A549 (cell line): Measurements from ENCODE around the gene DGCR2.

Experiments
- CEBPB ChIP-seq, 2 experiments: fragments of >200 bp in 1 of 2; sonication (Bioruptor Twin) in 1 of 2; formaldehyde crosslinking in 1 of 2; IDR thresholded peaks; 2 replicates each; pipeline ENCODE4 v1.6.1; 2012 to 2016
- CTCF ChIP-seq: fragments of >200 bp; sonication (Bioruptor Twin); formaldehyde crosslinking; IDR thresholded peaks from 3 replicates; pipeline ENCODE4 v1.5.1; 2016
- EP300 ChIP-seq, 2 experiments: fragments of >200 bp; sonication (Bioruptor Twin); formaldehyde crosslinking; IDR thresholded peaks; 2 replicates in 1 of 2; 3 replicates in 1 of 2; pipeline ENCODE4 v1.6.1; 2016 to 2017
- FOXS1 ChIP-seq: fragments of 250-450 bp; sonication (Bioruptor Pico); IDR thresholded peaks from 2 replicates; pipeline ENCODE4 v1.5.0; 2020; ENCODE audit warnings: mild to moderate bottlenecking, moderate library complexity
- MAFK ChIP-seq: fragments of 450-650 bp; IDR thresholded peaks from 2 replicates; pipeline ENCODE4 v1.6.1; 2014; ENCODE audit not compliant: partially characterized antibody
- MYC ChIP-seq: IDR thresholded peaks from 2 replicates; pipeline ENCODE4 v1.6.1; 2012; ENCODE audit warnings: mild to moderate bottlenecking, inconsistent platforms, low read length, improper control_type of control experiment, borderline replicate concordance
- PHF8 ChIP-seq: fragments of 200-600 bp; sonication (generic); IDR thresholded peaks from 2 replicates; pipeline ENCODE4 v1.6.1; 2016; ENCODE audit warnings: low read depth, mild to moderate bottlenecking, antibody characterized with exemption, moderate library complexity, borderline replicate concordance
- POLR2AphosphoS2 ChIP-seq: conservative IDR thresholded peaks from 2 replicates; pipeline ENCODE4 v1.6.1; 2012; ENCODE audit warnings: low read length, improper control_type of control experiment, inconsistent platforms
- RAD21 ChIP-seq, 2 experiments: fragments of >200 bp in 1 of 2; sonication (Bioruptor Twin) in 1 of 2; formaldehyde crosslinking in 1 of 2; IDR thresholded peaks in 1 of 2; conservative IDR thresholded peaks in 1 of 2; 2 replicates in 1 of 2; 3 replicates in 1 of 2; pipeline ENCODE4 v1.6.1; 2012 to 2018; ENCODE audit warnings: inconsistent platforms in 1 of 2
- ZFP36 ChIP-seq: fragments of 450-650 bp; IDR thresholded peaks from 2 replicates; pipeline ENCODE4 v1.6.1; 2014; ENCODE audit warnings: borderline replicate concordance; ENCODE audit not compliant: partially characterized antibody

- TF ChIP-seq MYC, result no peak
- TF ChIP-seq POLR2AphosphoS2, result no peak
- no peak for TF ChIP-seq MAFK
- TF ChIP-seq CEBPB (IDR thresholded peaks at IDR 0.05), result no peak
- no peak for TF ChIP-seq FOXS1 (CRISPR knock-in tag)
- TF ChIP-seq PHF8, result no peak
- no peak for TF ChIP-seq RAD21 (conservative IDR thresholded peaks at IDR 0.05 in 1 of 2, IDR thresholded peaks at IDR 0.05 in 1 of 2)
- TF ChIP-seq CTCF, result no peak
- no peak for TF ChIP-seq ZFP36
- TF ChIP-seq EP300 (IDR thresholded peaks at IDR 0.05), result no peak
Observed at GRCh38 chr22:19088866-19089595, 33.2 kb downstream of the DGCR2 start.
